CD4-positive, CD25-positive, alpha-beta regulatory T cell (primary cell): ENCODE measurements around the gene ZBED2. TPM values are rescaled to one million over a fixed set of nuclear protein-coding genes. Genes with fewer than 3 reads are reported as not detected.

Experiments used
- ATAC-seq, 2 donors: fragments of 150-1000 bp; cut with Tn5 transposase; one replicate each; pipeline ENCODE4 v1.10.0; 2021; ENCODE audit warnings: low read depth in 2 of 2, moderate number of reproducible peaks in 2 of 2, moderate library complexity in 1 of 2
- DNase-seq, 3 donors: peaks; one replicate each; pipeline versions ENCODE4 v3.0.0 to v3.0.0-alpha.2; 2012 to 2022; ENCODE audit warnings: mixed read lengths in 1 of 3
- H3K27ac ChIP-seq: one replicate; pipeline ENCODE4 v1.7.0; 2013; ENCODE audit warnings: mild to moderate bottlenecking, low read length; ENCODE audit not compliant: insufficient read depth, poor library complexity, severe bottlenecking
- H3K27me3 ChIP-seq: one replicate; pipeline ENCODE4 v1.7.0; 2013; ENCODE audit warnings: low read length; ENCODE audit not compliant: control insufficient read depth, insufficient read depth
- H3K36me3 ChIP-seq: one replicate; pipeline ENCODE4 v1.7.0; 2013; ENCODE audit warnings: mild to moderate bottlenecking, low read length, moderate library complexity; ENCODE audit not compliant: control insufficient read depth, insufficient read depth
- H3K4me1 ChIP-seq: 2 replicates; pipeline ENCODE4 v1.7.0; 2013; ENCODE audit warnings: mild to moderate bottlenecking, low read length; ENCODE audit not compliant: insufficient read depth, control insufficient read depth, poor library complexity, severe bottlenecking
- H3K4me3 ChIP-seq: one replicate; pipeline ENCODE4 v1.7.0; 2013; ENCODE audit warnings: low read depth, mild to moderate bottlenecking, low read length, moderate library complexity
- H3K9me3 ChIP-seq, 2 experiments: 1 replicate in 1 of 2; 2 replicates in 1 of 2; pipeline ENCODE4 v1.7.0; 2013; ENCODE audit warnings: low read length in 2 of 2, mild to moderate bottlenecking in 1 of 2, moderate library complexity in 1 of 2; ENCODE audit not compliant: control insufficient read depth in 2 of 2
- H3K27ac Mint-ChIP-seq, 3 donors: one replicate each; pipeline ENCODE4 v1.8.0; 2020 to 2022; ENCODE audit warnings: mild to moderate bottlenecking in 3 of 3, mixed read lengths in 3 of 3, moderate library complexity in 2 of 3
- H3K27me3 Mint-ChIP-seq: one replicate; pipeline ENCODE4 v1.8.0; 2022; ENCODE audit warnings: mild to moderate bottlenecking, mixed read lengths
- H3K36me3 Mint-ChIP-seq: one replicate; pipeline ENCODE4 v1.8.0; 2020; ENCODE audit warnings: mixed read lengths
- H3K4me1 Mint-ChIP-seq, 4 donors: one replicate each; pipeline ENCODE4 v1.8.0; 2020 to 2022; ENCODE audit warnings: mixed read lengths in 4 of 4, mild to moderate bottlenecking in 1 of 4
- H3K4me3 Mint-ChIP-seq, 4 donors: one replicate each; pipeline ENCODE4 v1.8.0; 2020 to 2022; ENCODE audit warnings: mild to moderate bottlenecking in 4 of 4, mixed read lengths in 4 of 4, moderate library complexity in 3 of 4
- H3K9me3 Mint-ChIP-seq, 7 donors: one replicate each; pipeline ENCODE4 v1.8.0; 2020 to 2022; ENCODE audit warnings: mixed read lengths in 7 of 7, mild to moderate bottlenecking in 3 of 7, moderate library complexity in 2 of 7
- polyA plus RNA-seq, 4 donors: library from polyadenylated mRNA; unstranded; fragments of 300-500 nt; fragmentation: Illumina TruSeq; gene quantifications; one replicate each; pipeline ENCODE4 v1.2.3, GENCODE V29; 2021
- total RNA-seq: library from RNA; stranded (reverse); gene quantifications from one replicate; pipeline ENCODE4 v1.2.3, GENCODE V29; 2022

Gene ZBED2
- total and polyA plus RNA-seq, 5 donors from 2014 or later: 0.15 to 1.00 (median 0.54) TPM; not detected in 1

GRCh38 chr3:111610612-111611054 lies 15.5 kb upstream of the ZBED2 start:
- peak overlapping the region; percentile 70 for H3K27ac ChIP-seq
- Mint-ChIP-seq H3K9me3 (no peaks in the 10 kb centered on the region), H3K27me3 (no peaks in the 10 kb centered on the region), H3K4me1 (peaks cover 20 to 58% (median 51%) of the 10 kb centered on the region in 4 donors), H3K4me3 (peak overlapping the region; percentile 57 to 81 (median 72)), H3K27ac (peak overlapping the region; percentile 83 to 88 (median 84)), H3K36me3 (peaks cover 39% of the 10 kb centered on the region)
- H3K36me3 ChIP-seq: peaks cover 28% of the 10 kb centered on the region
- peaks cover 33% of the 10 kb centered on the region for H3K4me1 ChIP-seq
- DNase-seq (no peak), ATAC-seq (peak in 1 of 2 donors; percentile 15)
- H3K4me3 ChIP-seq: peak overlapping the region; percentile 71
- H3K27me3 ChIP-seq: no peaks in the 10 kb centered on the region
- H3K9me3 ChIP-seq: no peaks in the 10 kb centered on the region

- H3K4me3 Mint-ChIP-seq: peak overlapping the region; percentile 57 to 81 (median 72)
- H3K4me1 ChIP-seq: peaks cover 29% of the 10 kb centered on the region
- peaks cover 43% of the 10 kb centered on the region for H3K36me3 Mint-ChIP-seq
- H3K27me3 ChIP-seq: no peaks in the 10 kb centered on the region
- no peaks in the 10 kb centered on the region for H3K27me3 Mint-ChIP-seq
- peak overlapping the region; percentile 71 for H3K4me3 ChIP-seq
- DNase-seq: peak; percentile 30 to 93 (median 84)
- H3K27ac Mint-ChIP-seq: peak overlapping the region; percentile 83 to 88 (median 84)
- no peaks in the 10 kb centered on the region for H3K9me3 ChIP-seq
- H3K27ac ChIP-seq: peak overlapping the region; percentile 70
- H3K9me3 Mint-ChIP-seq: no peaks in the 10 kb centered on the region
- peak; percentile 95 to 98 for ATAC-seq
- peaks cover 30% of the 10 kb centered on the region for H3K36me3 ChIP-seq
- peaks cover 23 to 54% (median 47%) of the 10 kb centered on the region in 4 donors for H3K4me1 Mint-ChIP-seq
These were observed 15.0 kb upstream of the ZBED2 start for GRCh38 chr3:111610189-111610588.

GRCh38 chr3:111609700-111610099 lies 14.6 kb upstream of the ZBED2 start:
- peaks cover 34% of the 10 kb centered on the region for H3K36me3 ChIP-seq
- peaks cover 43% of the 10 kb centered on the region for H3K36me3 Mint-ChIP-seq

GRCh38 chr3:111608383-111608782 lies 13.2 kb upstream of the ZBED2 start:
- Mint-ChIP-seq H3K27ac (peak overlapping the region in 2 of 3 donors; percentile 48 to 83), H3K36me3 (peaks cover 48% of the 10 kb centered on the region), H3K9me3 (no peaks in the 10 kb centered on the region), H3K27me3 (no peaks in the 10 kb centered on the region), H3K4me3 (no peak overlapping the region), H3K4me1 (peaks cover 26 to 60% (median 51%) of the 10 kb centered on the region in 4 donors)
- Histone ChIP-seq H3K36me3 (peaks cover 32% of the 10 kb centered on the region), H3K9me3 (no peaks in the 10 kb centered on the region), H3K27ac (no peak overlapping the region), H3K4me3 (no peak overlapping the region), H3K27me3 (no peaks in the 10 kb centered on the region), H3K4me1 (peaks cover 29% of the 10 kb centered on the region)
- no peak for ATAC-seq
- DNase-seq: peak in 1 of 3 donors; percentile 57

More at GRCh38 chr3:111609700-111610099, 14.6 kb upstream of the ZBED2 start:
- Mint-ChIP-seq H3K4me1 (peaks cover 26 to 51% (median 45%) of the 10 kb centered on the region in 4 donors), H3K4me3 (peak overlapping the region in 1 of 4 donors; percentile 57), H3K27ac (peak overlapping the region; percentile 83 to 88 (median 84)), H3K27me3 (no peaks in the 10 kb centered on the region), H3K9me3 (no peaks in the 10 kb centered on the region)
- Histone ChIP-seq H3K27ac (peak overlapping the region; percentile 70), H3K4me1 (peaks cover 29% of the 10 kb centered on the region), H3K9me3 (no peaks in the 10 kb centered on the region), H3K27me3 (no peaks in the 10 kb centered on the region), H3K4me3 (peak overlapping the region; percentile 71)
- ATAC-seq (no peak), DNase-seq (no peak)

GRCh38 chr3:111607240-111607920 lies 12.2 kb upstream of the ZBED2 start:
- Histone ChIP-seq H3K27me3 (no peaks in the 10 kb centered on the region), H3K27ac (no peak overlapping the region), H3K9me3 (no peaks in the 10 kb centered on the region), H3K36me3 (peaks cover 28% of the 10 kb centered on the region), H3K4me3 (no peak overlapping the region), H3K4me1 (peaks cover 29% of the 10 kb centered on the region)
- ATAC-seq: no peak
- Mint-ChIP-seq H3K4me1 (peaks cover 26 to 59% (median 52%) of the 10 kb centered on the region in 4 donors), H3K27ac (peak overlapping the region in 2 of 3 donors; percentile 8 to 48), H3K9me3 (no peaks in the 10 kb centered on the region), H3K4me3 (no peak overlapping the region), H3K27me3 (no peaks in the 10 kb centered on the region), H3K36me3 (peaks cover 50% of the 10 kb centered on the region)
- no peak for DNase-seq

GRCh38 chr3:111605493-111605892 lies 10.3 kb upstream of the ZBED2 start:
- peaks cover 40% of the 10 kb centered on the region for H3K36me3 ChIP-seq
- H3K36me3 Mint-ChIP-seq: peaks cover 49% of the 10 kb centered on the region
- peaks cover 18% of the 10 kb centered on the region for H3K4me1 ChIP-seq
- H3K27ac ChIP-seq: no peak overlapping the region
- H3K4me3 Mint-ChIP-seq: no peak overlapping the region
- no peaks in the 10 kb centered on the region for H3K9me3 Mint-ChIP-seq
- no peak overlapping the region for H3K27ac Mint-ChIP-seq
- H3K4me1 Mint-ChIP-seq: peaks cover 25 to 44% (median 42%) of the 10 kb centered on the region in 4 donors
- DNase-seq: no peak
- no peak for ATAC-seq
- H3K27me3 ChIP-seq: no peaks in the 10 kb centered on the region
- H3K4me3 ChIP-seq: no peak overlapping the region
- H3K27me3 Mint-ChIP-seq: no peaks in the 10 kb centered on the region
- H3K9me3 ChIP-seq: no peaks in the 10 kb centered on the region

GRCh38 chr3:111605018-111605417 lies 9.9 kb upstream of the ZBED2 start:
- H3K4me3 Mint-ChIP-seq: no peak overlapping the region
- no peaks in the 10 kb centered on the region for H3K9me3 ChIP-seq
- H3K27me3 ChIP-seq: no peaks in the 10 kb centered on the region
- peak overlapping the region in 1 of 3 donors; percentile 38 for H3K27ac Mint-ChIP-seq
- peaks cover 21 to 40% (median 38%) of the 10 kb centered on the region in 4 donors for H3K4me1 Mint-ChIP-seq
- H3K36me3 Mint-ChIP-seq: peaks cover 53% of the 10 kb centered on the region
- ATAC-seq (no peak), DNase-seq (no peak)
- peaks cover 14% of the 10 kb centered on the region for H3K4me1 ChIP-seq
- H3K9me3 Mint-ChIP-seq: no peaks in the 10 kb centered on the region
- H3K27me3 Mint-ChIP-seq: no peaks in the 10 kb centered on the region
- no peak overlapping the region for H3K4me3 ChIP-seq
- H3K27ac ChIP-seq: no peak overlapping the region
- H3K36me3 ChIP-seq: peaks cover 45% of the 10 kb centered on the region
